CD4-positive, alpha-beta T cell (primary cell): Measurements from ENCODE around the gene SH3RF1. TPM values are rescaled to one million over a fixed set of nuclear protein-coding genes. Genes with fewer than 3 reads are reported as not detected.

Source experiments
- ATAC-seq: fragments of 200-7000 bp; cut with Tn5 transposase; one replicate; pipeline ENCODE4 v1.10.0; 2022; ENCODE audit warnings: mild to moderate bottlenecking; ENCODE audit not compliant: poor library complexity
- CTCF ChIA-PET: fragments of 350-600 bp; sonication (Branson Sonifier 250); formaldehyde crosslinking; loops from one replicate; lab custom pipeline; 2021; ENCODE audit warnings: antibody characterized with exemption, inconsistent platforms; lab: Charles Lee
- POLR2A ChIA-PET: fragments of 350-600 bp; sonication (Branson Sonifier 250); formaldehyde crosslinking; loops from one replicate; lab custom pipeline; 2021; ENCODE audit warnings: antibody characterized with exemption, inconsistent platforms; lab: Charles Lee
- DNase-seq, 14 experiments: peaks; one replicate each; pipeline ENCODE4 v3.0.0-alpha.2; 2013 to 2020; ENCODE audit warnings: mixed read lengths in 2 of 14
- H3K27ac ChIP-seq, 2 donors: one replicate each; pipeline versions ENCODE4 v1.5.1 to v1.7.0; 2013; ENCODE audit warnings: low read length in 2 of 2, low read depth in 1 of 2, mild to moderate bottlenecking in 1 of 2
- H3K27me3 ChIP-seq, 2 experiments: 1 replicate in 1 of 2; 2 replicates in 1 of 2; pipeline versions ENCODE4 v1.6.1 to v1.7.0; 2013; ENCODE audit warnings: low read length in 2 of 2, control low read depth in 1 of 2, mild to moderate bottlenecking in 1 of 2, moderate library complexity in 1 of 2; ENCODE audit not compliant: insufficient read depth in 2 of 2, control insufficient read depth in 1 of 2
- H3K36me3 ChIP-seq: one replicate; pipeline ENCODE4 v1.6.1; 2013; ENCODE audit warnings: low read length, control low read depth; ENCODE audit not compliant: insufficient read depth
- H3K4me1 ChIP-seq: one replicate; pipeline ENCODE4 v1.6.1; 2013; ENCODE audit warnings: low read length, control low read depth; ENCODE audit not compliant: insufficient read depth
- H3K4me3 ChIP-seq: one replicate; pipeline ENCODE4 v1.5.1; 2013; ENCODE audit warnings: mild to moderate bottlenecking, low read length, moderate library complexity
- H3K9me3 ChIP-seq, 2 experiments: 1 replicate in 1 of 2; 2 replicates in 1 of 2; pipeline versions ENCODE4 v1.6.1 to v1.7.0; 2013; ENCODE audit warnings: low read length in 2 of 2, mild to moderate bottlenecking in 2 of 2, control low read depth in 1 of 2, moderate library complexity in 1 of 2; ENCODE audit not compliant: control insufficient read depth in 1 of 2, insufficient read depth in 1 of 2
- H3K27ac Mint-ChIP-seq: one replicate; pipeline ENCODE4 v1.8.0; 2020; ENCODE audit warnings: mixed read lengths
- H3K27me3 Mint-ChIP-seq: one replicate; pipeline ENCODE4 v1.8.0; 2021; ENCODE audit warnings: mixed read lengths
- H3K36me3 Mint-ChIP-seq: one replicate; pipeline ENCODE4 v1.8.0; 2021; ENCODE audit warnings: low read depth, mixed read lengths
- H3K4me1 Mint-ChIP-seq: one replicate; pipeline ENCODE4 v1.8.0; 2021; ENCODE audit warnings: low read depth, mixed read lengths
- H3K4me3 Mint-ChIP-seq: one replicate; pipeline ENCODE4 v1.8.0; 2020; ENCODE audit warnings: mild to moderate bottlenecking, mixed read lengths
- H3K9me3 Mint-ChIP-seq: one replicate; pipeline ENCODE4 v1.8.0; 2020; ENCODE audit warnings: mixed read lengths
- CTCF ChIP-seq: fragments of 200-600 bp; IDR thresholded peaks from one replicate; pipeline ENCODE4 v1.8.0; 2022; ENCODE audit warnings: antibody characterized with exemption, mild to moderate bottlenecking
- intact Hi-C, 2 experiments: fragments of 100-400 bp; cut with DNase I in 1 of 2; cut with micrococcal nuclease in 1 of 2; formaldehyde crosslinking; loops; one replicate each; pipeline versions ENCODE4 v1.15.1 to v1.9.0; 2023 to 2025; cut with DNase I, micrococcal nuclease
- total RNA-seq, 174 experiments: library from RNA in 2 of 174; stranded (reverse) in 2 of 174; gene quantifications; one replicate each; pipeline ENCODE4 v1.2.3 and lab custom pipeline; 2021 to 2026

Gene SH3RF1
- total RNA-seq, 2 experiments from 2014 or later = 0.25 TPM; not detected in 1

- ATAC-seq (no peak), DNase-seq (no peak)
- no peaks in the 10 kb centered on the region for H3K9me3 Mint-ChIP-seq
- Histone ChIP-seq H3K9me3 (peaks cover 0 to 7% of the 10 kb centered on the region in 2 experiments), H3K27ac (no peak overlapping the region), H3K4me3 (no peak overlapping the region), H3K36me3 (no peaks in the 10 kb centered on the region), H3K4me1 (peaks cover 15% of the 10 kb centered on the region), H3K27me3 (peaks cover 39 to 40% of the 10 kb centered on the region in 2 experiments)
- no peak for TF ChIP-seq CTCF
- no peak overlapping the region for H3K4me3 Mint-ChIP-seq
- ChIA-PET CTCF (no interaction called here), POLR2A (no interaction called here)
- no peaks in the 10 kb centered on the region for H3K36me3 Mint-ChIP-seq
- peaks cover 4% of the 10 kb centered on the region for H3K4me1 Mint-ChIP-seq
- intact Hi-C loops = no loop called here
- peaks cover 44% of the 10 kb centered on the region for H3K27me3 Mint-ChIP-seq
- H3K27ac Mint-ChIP-seq = no peak overlapping the region
Observed at GRCh38 chr4:169274033-169274432, 3.3 kb upstream of the SH3RF1 start.

- Histone ChIP-seq H3K27me3 (peaks cover 40 to 44% of the 10 kb centered on the region in 2 experiments), H3K36me3 (no peaks in the 10 kb centered on the region), H3K4me3 (no peak overlapping the region), H3K9me3 (peaks cover 0 to 11% of the 10 kb centered on the region in 2 experiments), H3K4me1 (peaks cover 15% of the 10 kb centered on the region), H3K27ac (no peak overlapping the region)
- ATAC-seq (no peak), DNase-seq (no peak)
- peaks cover 55% of the 10 kb centered on the region for H3K27me3 Mint-ChIP-seq
- no peak overlapping the region for H3K27ac Mint-ChIP-seq
- TF ChIP-seq CTCF = no peak
- peaks cover 4% of the 10 kb centered on the region for H3K4me1 Mint-ChIP-seq
- no peaks in the 10 kb centered on the region for H3K36me3 Mint-ChIP-seq
- peak overlapping the region; percentile 65 for H3K4me3 Mint-ChIP-seq
- H3K9me3 Mint-ChIP-seq = no peaks in the 10 kb centered on the region
- intact Hi-C loops = no loop called here
- ChIA-PET POLR2A (no interaction called here), CTCF (no interaction called here)
Observed at GRCh38 chr4:169272265-169272886, 1.6 kb upstream of the SH3RF1 start.

- intact Hi-C loops = no loop called here
- no peak overlapping the region for H3K27ac ChIP-seq
- ATAC-seq = no peak
- no peaks in the 10 kb centered on the region for H3K9me3 Mint-ChIP-seq
- TF ChIP-seq CTCF = no peak
- ChIA-PET POLR2A (no interaction called here), CTCF (no interaction called here)
- peak overlapping the region; percentile 28 for H3K4me3 ChIP-seq
- no peak overlapping the region for H3K27ac Mint-ChIP-seq
- DNase-seq = no peak
- peaks cover 15% of the 10 kb centered on the region for H3K4me1 ChIP-seq
- peak overlapping the region; percentile 65 for H3K4me3 Mint-ChIP-seq
- peaks cover 62% of the 10 kb centered on the region for H3K27me3 Mint-ChIP-seq
- peaks cover 0 to 11% of the 10 kb centered on the region in 2 experiments for H3K9me3 ChIP-seq
- H3K4me1 Mint-ChIP-seq = peaks cover 4% of the 10 kb centered on the region
- no peaks in the 10 kb centered on the region for H3K36me3 Mint-ChIP-seq
- no peaks in the 10 kb centered on the region for H3K36me3 ChIP-seq
- peaks cover 40 to 44% of the 10 kb centered on the region in 2 experiments for H3K27me3 ChIP-seq
Observed at GRCh38 chr4:169271692-169272007, 894 bp upstream of the SH3RF1 start.
